ENCODE data around the gene HAL. TPM values are rescaled to one million over a fixed set of nuclear protein-coding genes. Genes with fewer than 3 reads are reported as not detected.

HAL gene
- total RNA-seq, 1 experiment from 2014 or later, result 1.8 TPM

GRCh38 chr12:95949477-95950206 is 46.5 kb downstream of the HAL start:
- TF ChIP-seq MAX (IDR thresholded peaks at IDR 0.05), result no peak
- no peak for TF ChIP-seq YY1 (IDR thresholded peaks at IDR 0.05; ENCODE audit: extremely low read depth, insufficient replicate concordance, low read depth, low read length)
- TF ChIP-seq ELF1 (IDR thresholded peaks at IDR 0.05; ENCODE audit: borderline replicate concordance, low read depth), result no peak
- TF ChIP-seq TCF7L2 (IDR thresholded peaks at IDR 0.05; ENCODE audit: borderline replicate concordance, extremely low read depth, insufficient read depth, insufficient read length), result no peak
- no peak for TF ChIP-seq ZBTB33 (IDR thresholded peaks at IDR 0.05; ENCODE audit: extremely low read depth, insufficient replicate concordance, low read length)
- TF ChIP-seq CEBPB (IDR thresholded peaks at IDR 0.05; ENCODE audit: low read depth), result no peak
- no peak for TF ChIP-seq SRF (IDR thresholded peaks at IDR 0.05; ENCODE audit: low read depth)
- TF ChIP-seq REST (IDR thresholded peaks at IDR 0.05; ENCODE audit: low read depth), result no peak
- no peak for TF ChIP-seq POLR2AphosphoS5 (IDR thresholded peaks at IDR 0.05; ENCODE audit: low read depth, low read length)
- no peak for TF ChIP-seq SIN3A (IDR thresholded peaks at IDR 0.05; ENCODE audit: low read depth)
- TF ChIP-seq EZH2 (IDR thresholded peaks at IDR 0.05), result no peak
- TF ChIP-seq EGR1 (IDR thresholded peaks at IDR 0.05; ENCODE audit: low read depth), result no peak
- no peak for TF ChIP-seq JUND (IDR thresholded peaks at IDR 0.05)
- TF ChIP-seq ZFX (IDR thresholded peaks at IDR 0.05), result no peak
- no peak for TF ChIP-seq SP1 (IDR thresholded peaks at IDR 0.05; ENCODE audit: low read depth)
- TF ChIP-seq ATF3 (IDR thresholded peaks at IDR 0.05), result no peak
- ChIA-PET CTCF (no interaction called here), RAD21 (ENCODE audit: low non-redundant PET in 1 of 2, low total read pairs in 2 of 2, uncharacterized antibody in 2 of 2, unreplicated experiment in 2 of 2) (no interaction called here), POLR2A (no interaction called here)
- Histone ChIP-seq H3K27ac (ENCODE audit: low read depth, low read length) (no peak overlapping the region), H3K4me1 (ENCODE audit: control insufficient read depth in 1 of 2, insufficient read depth in 2 of 2, low read length in 2 of 2) (no peaks in the 10 kb centered on the region), H4K20me1 (ENCODE audit: insufficient read depth) (no peaks in the 10 kb centered on the region), H3K27me3 (ENCODE audit: insufficient read depth, low read length) (0 out of 2 replicates have a peak, but pooled peaks cover 6% of the 10 kb centered on the region), H3K36me3 (ENCODE audit: control insufficient read depth in 1 of 2, insufficient read depth in 2 of 2, low read length in 2 of 2) (no peaks in the 10 kb centered on the region), H2AFZ (ENCODE audit: low read depth, low read length, poor library complexity, severe bottlenecking) (no peak overlapping the region), H3K4me3 (replicated peaks in 1 of 2; ENCODE audit: low read depth in 1 of 2, low read length in 2 of 2) (no peak overlapping the region), H3K79me2 (ENCODE audit: insufficient read depth, low read length) (no peaks in the 10 kb centered on the region), H3K9me3 (ENCODE audit: control insufficient read depth in 1 of 2, insufficient read depth in 1 of 2, low read depth in 1 of 2, low read length in 2 of 2) (no peaks in the 10 kb centered on the region), H3K9me2 (ENCODE audit: insufficient read depth) (no peaks in the 10 kb centered on the region), H3K4me2 (ENCODE audit: low read length) (no peak overlapping the region), H3K9ac (ENCODE audit: low read length) (no peak overlapping the region)
- no peak for ATAC-seq
- intact Hi-C loops (cut with micrococcal nuclease), result no loop called here
- BruUV-seq (replicated peaks), result no TSS peak
- no peak for DNase-seq (ENCODE audit: low read depth, low spot score)
